OCI-LY3 (cell line): ENCODE measurements around the gene ASCL1.

ENCODE experiments used
- EZH2phosphoT487 ChIP-seq: fragments of 200-600 bp; shearing (Covaris generic); IDR thresholded peaks from 2 replicates; pipeline ENCODE4 v1.6.1; 2018; ENCODE audit warnings: antibody characterized with exemption, mixed run types, low read depth
- TF ChIP-seq, protein P1 (sequence below): fragments of 200-600, 300-600 bp; sonication (generic); IDR thresholded peaks from 2 replicates; pipeline ENCODE4 v1.5.1; 2014; ENCODE audit warnings: antibody characterized with exemption, low read length, low read depth

DNA sequence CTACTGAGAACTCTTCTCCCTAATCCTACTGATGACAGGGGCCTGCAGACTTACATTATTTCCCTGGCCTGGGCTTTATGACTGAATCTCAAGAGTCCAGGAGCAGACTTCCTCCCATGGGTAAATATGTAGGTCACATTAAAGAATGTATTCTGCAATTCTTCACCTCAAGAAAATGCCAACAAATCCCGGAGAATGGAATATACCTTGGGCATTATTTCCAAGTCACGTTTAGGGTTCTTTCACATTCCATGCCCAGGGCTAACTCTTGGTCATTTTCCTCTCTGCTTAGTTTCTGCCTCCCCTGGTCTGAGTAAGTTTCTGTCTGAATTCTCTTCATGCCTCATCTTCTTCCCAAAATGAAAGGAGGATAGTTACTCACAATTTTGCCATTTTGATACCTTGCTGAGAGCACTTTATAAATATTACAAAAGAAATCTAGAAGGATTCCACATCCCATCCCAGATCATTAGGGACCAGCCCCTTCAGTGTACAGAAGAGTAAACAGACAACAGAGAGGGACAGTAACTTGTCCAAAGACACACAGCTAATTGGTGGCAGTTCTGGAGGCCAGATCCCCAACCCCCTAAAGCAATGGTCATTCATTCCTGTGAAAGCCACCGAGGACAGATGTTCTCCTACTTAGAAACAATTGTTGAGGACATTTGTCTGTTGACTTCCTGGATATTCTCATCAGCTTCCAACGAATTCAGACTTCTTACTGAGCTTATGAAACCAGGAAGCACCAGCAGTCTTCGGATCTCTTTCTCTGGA, 41.0 kb upstream of the ASCL1 start:
- TF ChIP-seq, protein P1, sequence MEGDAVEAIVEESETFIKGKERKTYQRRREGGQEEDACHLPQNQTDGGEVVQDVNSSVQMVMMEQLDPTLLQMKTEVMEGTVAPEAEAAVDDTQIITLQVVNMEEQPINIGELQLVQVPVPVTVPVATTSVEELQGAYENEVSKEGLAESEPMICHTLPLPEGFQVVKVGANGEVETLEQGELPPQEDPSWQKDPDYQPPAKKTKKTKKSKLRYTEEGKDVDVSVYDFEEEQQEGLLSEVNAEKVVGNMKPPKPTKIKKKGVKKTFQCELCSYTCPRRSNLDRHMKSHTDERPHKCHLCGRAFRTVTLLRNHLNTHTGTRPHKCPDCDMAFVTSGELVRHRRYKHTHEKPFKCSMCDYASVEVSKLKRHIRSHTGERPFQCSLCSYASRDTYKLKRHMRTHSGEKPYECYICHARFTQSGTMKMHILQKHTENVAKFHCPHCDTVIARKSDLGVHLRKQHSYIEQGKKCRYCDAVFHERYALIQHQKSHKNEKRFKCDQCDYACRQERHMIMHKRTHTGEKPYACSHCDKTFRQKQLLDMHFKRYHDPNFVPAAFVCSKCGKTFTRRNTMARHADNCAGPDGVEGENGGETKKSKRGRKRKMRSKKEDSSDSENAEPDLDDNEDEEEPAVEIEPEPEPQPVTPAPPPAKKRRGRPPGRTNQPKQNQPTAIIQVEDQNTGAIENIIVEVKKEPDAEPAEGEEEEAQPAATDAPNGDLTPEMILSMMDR, result no peak
- no peak for TF ChIP-seq EZH2phosphoT487
